ENCODE data around the gene GAB2.

GRCh38 chr11:78420255-78420764, 2.7 kb upstream of the GAB2 start:
- no peak for TF ChIP-seq EZH2 (IDR thresholded peaks at IDR 0.05)
- TF ChIP-seq POLR2AphosphoS5 (IDR thresholded peaks at IDR 0.05; ENCODE audit: borderline replicate concordance, low read depth, low read length): no peak

Measured in SK-N-MC (cell line).